ENCODE data around the gene EMP2. TPM values are rescaled to one million over a fixed set of nuclear protein-coding genes. Genes with fewer than 3 reads are reported as not detected.

Gene EMP2
- total RNA-seq, 1 donor from 2014 or later: 14.6 TPM

DNA sequence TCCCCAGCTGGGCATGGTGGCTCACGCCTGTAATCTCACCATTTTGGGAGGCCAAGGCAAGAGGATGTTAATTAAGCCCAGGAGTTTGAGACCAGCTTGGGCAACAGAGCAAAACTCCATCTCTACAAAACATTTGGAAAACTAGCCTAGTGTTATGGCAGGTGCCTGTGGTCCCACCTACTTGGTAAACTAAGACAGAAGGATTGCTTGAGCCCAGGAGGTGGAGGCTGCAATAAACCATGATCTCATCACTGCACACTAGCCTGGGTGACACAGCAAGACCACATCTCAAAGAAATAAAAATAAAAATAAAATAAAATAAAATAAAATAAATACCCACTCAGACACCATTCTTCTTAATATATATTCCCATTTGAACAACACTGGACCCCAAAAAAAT is 32.0 kb downstream of the EMP2 start:
- H3K27me3 Mint-ChIP-seq (ENCODE audit: low read depth): no peaks in the 10 kb centered on the region
- H3K9me3 Mint-ChIP-seq (ENCODE audit: low read depth): peaks cover 14% of the 10 kb centered on the region
- TF ChIP-seq, protein P1, sequence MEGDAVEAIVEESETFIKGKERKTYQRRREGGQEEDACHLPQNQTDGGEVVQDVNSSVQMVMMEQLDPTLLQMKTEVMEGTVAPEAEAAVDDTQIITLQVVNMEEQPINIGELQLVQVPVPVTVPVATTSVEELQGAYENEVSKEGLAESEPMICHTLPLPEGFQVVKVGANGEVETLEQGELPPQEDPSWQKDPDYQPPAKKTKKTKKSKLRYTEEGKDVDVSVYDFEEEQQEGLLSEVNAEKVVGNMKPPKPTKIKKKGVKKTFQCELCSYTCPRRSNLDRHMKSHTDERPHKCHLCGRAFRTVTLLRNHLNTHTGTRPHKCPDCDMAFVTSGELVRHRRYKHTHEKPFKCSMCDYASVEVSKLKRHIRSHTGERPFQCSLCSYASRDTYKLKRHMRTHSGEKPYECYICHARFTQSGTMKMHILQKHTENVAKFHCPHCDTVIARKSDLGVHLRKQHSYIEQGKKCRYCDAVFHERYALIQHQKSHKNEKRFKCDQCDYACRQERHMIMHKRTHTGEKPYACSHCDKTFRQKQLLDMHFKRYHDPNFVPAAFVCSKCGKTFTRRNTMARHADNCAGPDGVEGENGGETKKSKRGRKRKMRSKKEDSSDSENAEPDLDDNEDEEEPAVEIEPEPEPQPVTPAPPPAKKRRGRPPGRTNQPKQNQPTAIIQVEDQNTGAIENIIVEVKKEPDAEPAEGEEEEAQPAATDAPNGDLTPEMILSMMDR (IDR thresholded peaks at IDR 0.05): no peak
- peaks cover 13% of the 10 kb centered on the region for H3K36me3 Mint-ChIP-seq (ENCODE audit: low read depth)
- H3K4me1 Mint-ChIP-seq (ENCODE audit: low read depth): no peaks in the 10 kb centered on the region
- no peak overlapping the region for H3K4me3 Mint-ChIP-seq (ENCODE audit: unreplicated experiment)
- H3K27ac Mint-ChIP-seq (ENCODE audit: unreplicated experiment): no peak overlapping the region
- DNase-seq (ENCODE audit: low spot score): no peak

DNA sequence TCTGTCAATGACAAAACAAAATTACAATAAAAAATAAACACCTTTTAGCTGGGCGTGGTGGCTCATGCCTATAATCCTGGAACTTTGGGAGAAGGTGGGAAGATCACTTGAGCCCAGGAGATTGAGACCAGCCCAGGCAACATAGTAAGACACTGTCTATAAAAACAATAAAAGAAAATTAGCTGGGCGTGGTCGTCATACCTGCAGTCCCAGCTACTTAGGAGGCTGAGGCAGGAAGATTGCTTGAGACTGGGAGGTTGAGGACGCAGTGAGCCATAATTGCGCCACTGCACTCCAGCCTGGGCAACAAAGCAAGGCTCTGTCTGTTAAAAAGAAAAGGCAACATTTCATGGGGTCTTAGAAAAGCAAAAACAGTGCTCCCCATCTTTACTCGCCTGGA is 32.7 kb downstream of the EMP2 start:
- Mint-ChIP-seq H3K27ac (ENCODE audit: unreplicated experiment) (no peak overlapping the region), H3K4me1 (ENCODE audit: low read depth) (no peaks in the 10 kb centered on the region), H3K9me3 (ENCODE audit: low read depth) (peaks cover 14% of the 10 kb centered on the region), H3K36me3 (ENCODE audit: low read depth) (peaks cover 15% of the 10 kb centered on the region), H3K27me3 (ENCODE audit: low read depth) (no peaks in the 10 kb centered on the region), H3K4me3 (ENCODE audit: unreplicated experiment) (no peak overlapping the region)
- TF ChIP-seq, protein P1 (IDR thresholded peaks at IDR 0.05): no peak
- DNase-seq (ENCODE audit: low spot score): no peak

DNA sequence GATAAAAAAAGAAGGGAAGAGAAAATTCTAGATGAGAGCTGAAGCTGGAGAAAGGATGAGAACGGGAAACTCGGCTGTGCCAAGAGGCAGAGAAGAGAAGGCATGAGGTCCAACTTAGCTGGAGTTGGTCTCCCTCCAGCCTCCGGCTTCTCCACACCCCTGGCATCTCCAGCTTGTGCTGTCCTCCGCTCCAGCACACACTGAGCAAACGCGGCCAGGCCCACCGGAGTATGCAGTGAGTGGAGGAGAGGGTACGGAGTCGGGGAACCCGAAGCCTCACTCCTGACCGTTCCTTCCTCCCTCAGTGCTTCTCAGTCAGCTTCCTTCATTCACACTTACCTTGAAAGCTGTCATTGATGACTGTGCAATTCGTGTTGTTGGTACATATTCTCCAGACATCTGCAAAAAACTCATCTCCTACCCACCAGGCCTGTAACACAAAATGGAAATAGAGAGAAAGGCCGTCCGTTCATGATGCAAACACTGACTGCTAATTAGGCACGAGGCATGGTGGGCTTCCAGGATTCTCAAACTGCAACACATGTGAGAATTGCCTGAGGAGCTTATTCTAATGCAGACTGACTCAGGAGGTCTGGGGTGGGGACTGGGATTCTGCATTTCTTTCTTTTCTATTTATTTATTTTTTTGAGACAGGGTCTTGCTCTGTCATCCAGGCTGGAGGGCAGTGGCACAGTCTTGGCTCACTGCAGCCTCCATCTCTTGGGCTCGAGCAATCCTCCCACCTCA is 37.0 kb downstream of the EMP2 start:
- Mint-ChIP-seq H3K27ac (ENCODE audit: unreplicated experiment) (no peak overlapping the region), H3K9me3 (ENCODE audit: low read depth) (peaks cover 6% of the 10 kb centered on the region)

DNA sequence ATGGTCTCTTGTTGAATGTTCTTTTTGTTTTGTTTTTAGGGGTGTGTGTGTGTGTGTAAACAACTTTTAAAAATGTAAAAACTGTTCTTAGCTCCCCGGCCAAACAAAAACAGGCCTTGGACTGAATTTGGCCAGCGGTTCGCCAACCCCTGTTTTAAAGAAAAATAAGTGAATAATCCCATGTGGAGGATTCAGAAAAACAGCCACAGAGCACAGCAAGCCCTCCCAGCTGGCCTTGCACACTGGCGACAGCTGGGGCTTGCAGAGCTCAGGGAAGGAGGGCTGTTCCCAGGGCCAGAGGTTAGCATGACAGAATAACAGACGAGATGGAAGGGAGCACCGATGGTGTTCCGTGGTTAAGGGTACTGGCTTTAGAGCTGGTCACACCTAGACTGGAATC is 39.0 kb downstream of the EMP2 start:
- Mint-ChIP-seq H3K36me3 (ENCODE audit: low read depth) (peaks cover 9% of the 10 kb centered on the region), H3K9me3 (ENCODE audit: low read depth) (no peaks in the 10 kb centered on the region), H3K4me3 (ENCODE audit: unreplicated experiment) (no peak overlapping the region), H3K27ac (ENCODE audit: unreplicated experiment) (no peak overlapping the region), H3K27me3 (ENCODE audit: low read depth) (no peaks in the 10 kb centered on the region), H3K4me1 (ENCODE audit: low read depth) (no peaks in the 10 kb centered on the region)
- TF ChIP-seq, protein P1 (IDR thresholded peaks at IDR 0.05): no peak
- no peak for DNase-seq (ENCODE audit: low spot score)

More for the DNA sequence above, 37.0 kb downstream of the EMP2 start:
- Mint-ChIP-seq H3K27me3 (ENCODE audit: low read depth) (no peaks in the 10 kb centered on the region), H3K4me3 (ENCODE audit: unreplicated experiment) (no peak overlapping the region), H3K4me1 (ENCODE audit: low read depth) (no peaks in the 10 kb centered on the region), H3K36me3 (ENCODE audit: low read depth) (peaks cover 9% of the 10 kb centered on the region)
- DNase-seq (ENCODE audit: low spot score): no peak
- TF ChIP-seq, protein P1 (IDR thresholded peaks at IDR 0.05): no peak

- H3K27me3 Mint-ChIP-seq (ENCODE audit: low read depth): no peaks in the 10 kb centered on the region
- H3K36me3 Mint-ChIP-seq (ENCODE audit: low read depth): peaks cover 8% of the 10 kb centered on the region
- no peak overlapping the region for H3K27ac Mint-ChIP-seq (ENCODE audit: unreplicated experiment)
- no peak overlapping the region for H3K4me3 Mint-ChIP-seq (ENCODE audit: unreplicated experiment)
- TF ChIP-seq, protein P1 (IDR thresholded peaks at IDR 0.05): no peak
- DNase-seq (ENCODE audit: low spot score): no peak
- no peaks in the 10 kb centered on the region for H3K4me1 Mint-ChIP-seq (ENCODE audit: low read depth)
- H3K9me3 Mint-ChIP-seq (ENCODE audit: low read depth): no peaks in the 10 kb centered on the region
These were observed 40.6 kb downstream of the EMP2 start for GRCh38 chr16:10539793-10540192.
